NCI-H146 treated with DMSO at 0.1 percent for 48 hours (cell line): Measurements from ENCODE around the gene MPZL3.
A peak's percentile ranks its signal among the peaks of the same experiment; 100 is the strongest.

Experiments
- DNase-seq: peaks from one replicate; lab custom pipeline; 2025; ENCODE audit not compliant: unreplicated experiment; lab: John Stamatoyannopoulos, UW

MPZL3 gene

DNA sequence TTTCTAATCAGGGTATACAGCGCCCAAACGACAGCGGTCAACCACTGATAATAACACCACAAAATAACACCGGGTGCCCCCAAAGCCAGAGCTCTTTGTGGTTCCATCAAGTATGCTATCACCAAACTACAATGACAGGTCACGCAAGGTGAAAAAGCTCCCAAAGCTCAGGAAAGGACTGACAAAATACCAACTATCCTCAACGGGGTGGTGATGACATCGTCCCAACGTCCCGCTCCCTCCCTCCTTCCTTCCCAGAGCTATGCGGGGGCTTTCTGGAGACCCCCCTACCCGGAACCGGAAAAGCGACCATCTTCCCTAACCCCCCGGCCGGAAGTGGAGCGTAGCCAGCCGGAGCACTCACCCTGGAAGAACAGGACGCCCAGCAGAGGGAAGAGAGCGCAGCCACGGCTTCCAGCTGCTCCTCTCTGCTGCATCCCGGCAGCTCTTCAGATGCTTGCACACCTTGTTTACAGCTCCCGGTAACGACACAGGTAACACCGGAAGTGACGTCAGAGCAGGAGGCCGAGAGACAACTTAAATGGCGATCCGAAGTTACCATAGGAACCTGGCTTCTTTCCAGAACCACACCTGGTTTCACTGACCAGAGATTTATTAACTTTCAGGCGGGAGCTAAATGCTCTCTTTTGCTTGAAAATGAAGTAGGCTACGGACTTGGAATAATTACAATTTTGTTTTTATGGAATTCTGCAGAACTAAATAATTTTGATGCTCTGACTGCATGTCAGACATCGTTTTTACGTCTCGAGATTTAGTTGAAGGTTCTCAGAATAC, at the start of gene MPZL3:
Gene MPZL3 (minus strand): TSS at position 508 of the 795 bp plus-strand sequence. CDS start 71 bp downstream, at position 437.
- DNase-seq = peak; percentile 91

GRCh38 chr11:118301600-118302195, 49.5 kb upstream of the MPZL3 start:
- no peak for DNase-seq

GRCh38 chr11:118295815-118296454, 43.8 kb upstream of the MPZL3 start:
- DNase-seq = no peak

- DNase-seq = no peak
Observed at GRCh38 chr11:118295199-118295598, 43.0 kb upstream of the MPZL3 start.

GRCh38 chr11:118294053-118294452, 41.9 kb upstream of the MPZL3 start:
- no peak for DNase-seq

- DNase-seq = no peak
Observed at GRCh38 chr11:118291477-118292135, 39.4 kb upstream of the MPZL3 start.

GRCh38 chr11:118290923-118291322, 38.8 kb upstream of the MPZL3 start:
- no peak for DNase-seq

DNA sequence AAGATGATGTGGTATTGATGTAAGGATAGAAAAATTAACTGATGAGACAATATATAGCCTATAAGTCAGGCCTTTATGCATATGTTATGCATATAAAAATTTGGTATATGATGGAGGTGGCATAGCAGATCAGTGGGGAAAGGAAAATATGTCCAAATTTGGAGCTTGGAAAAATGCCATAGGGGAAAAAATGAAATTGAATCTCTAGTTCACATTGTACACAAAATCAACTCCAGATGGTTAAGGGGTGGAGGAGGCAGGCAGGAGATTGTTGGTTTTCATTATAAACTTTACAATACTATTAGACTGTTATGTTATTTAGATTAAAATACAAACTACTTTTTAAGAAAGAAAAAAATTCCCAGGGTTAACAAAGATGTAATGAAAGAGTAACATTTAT, 37.2 kb upstream of the MPZL3 start:
- DNase-seq = no peak

DNA sequence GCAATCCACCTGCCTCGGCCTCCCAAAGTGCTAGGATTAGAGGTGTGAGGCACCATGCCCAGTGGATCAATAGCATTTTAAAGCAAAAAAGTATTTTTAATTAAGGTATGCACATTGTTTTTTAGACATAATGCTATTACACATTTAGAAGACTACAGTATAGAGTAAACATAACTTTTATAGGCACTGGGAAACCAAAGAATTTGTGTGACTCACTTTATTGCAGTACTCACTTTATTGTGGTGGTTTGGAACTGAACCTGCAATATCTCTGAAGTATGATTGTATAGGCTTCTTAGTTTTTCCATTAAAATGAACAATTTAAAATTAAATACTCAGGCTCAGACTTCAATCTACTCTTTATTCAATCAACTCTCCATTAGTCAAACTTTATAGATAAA, 34.8 kb upstream of the MPZL3 start:
- DNase-seq = no peak

DNA sequence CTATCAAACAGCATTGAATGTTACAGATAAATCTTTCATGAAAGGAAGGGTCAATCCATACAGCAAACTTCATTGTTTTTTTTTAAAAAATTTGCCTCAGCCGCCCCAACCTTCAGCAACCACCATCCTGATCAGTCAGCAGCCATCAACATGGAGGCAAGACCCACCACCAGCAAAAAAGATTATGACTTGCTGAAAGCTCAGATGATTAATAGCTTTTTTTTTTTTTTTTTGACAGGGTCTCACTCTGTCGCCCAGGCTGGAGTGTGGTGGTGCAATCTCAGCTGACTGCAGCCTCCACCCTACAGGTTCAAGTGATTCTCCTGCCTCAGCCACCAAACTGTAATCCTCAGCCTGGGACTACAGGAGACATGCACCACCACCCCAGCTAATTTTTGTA, 34.4 kb upstream of the MPZL3 start:
- no peak for DNase-seq

- DNase-seq = no peak
Observed at GRCh38 chr11:118283756-118284350, 31.7 kb upstream of the MPZL3 start.

GRCh38 chr11:118283037-118283636, 31.0 kb upstream of the MPZL3 start:
- no peak for DNase-seq

DNA sequence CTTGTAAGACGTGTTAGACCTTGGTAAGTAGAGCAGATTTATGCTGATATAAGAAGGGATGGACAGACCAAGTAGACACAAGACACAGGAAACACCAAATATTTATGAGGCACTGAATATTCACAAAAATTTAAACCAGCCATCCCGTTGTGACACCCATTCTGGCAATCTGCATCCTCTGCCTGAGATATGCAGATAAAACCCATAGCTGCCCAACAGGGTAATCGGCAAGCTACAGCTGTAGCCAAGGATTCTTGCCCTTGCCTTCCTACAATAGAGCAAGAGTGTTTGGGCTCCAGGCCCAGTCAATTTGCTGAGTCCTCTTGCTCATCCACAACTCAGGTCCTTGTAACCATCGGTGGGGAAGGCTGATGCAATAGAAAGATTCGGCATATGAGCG, 30.4 kb upstream of the MPZL3 start:
- DNase-seq = no peak

DNA sequence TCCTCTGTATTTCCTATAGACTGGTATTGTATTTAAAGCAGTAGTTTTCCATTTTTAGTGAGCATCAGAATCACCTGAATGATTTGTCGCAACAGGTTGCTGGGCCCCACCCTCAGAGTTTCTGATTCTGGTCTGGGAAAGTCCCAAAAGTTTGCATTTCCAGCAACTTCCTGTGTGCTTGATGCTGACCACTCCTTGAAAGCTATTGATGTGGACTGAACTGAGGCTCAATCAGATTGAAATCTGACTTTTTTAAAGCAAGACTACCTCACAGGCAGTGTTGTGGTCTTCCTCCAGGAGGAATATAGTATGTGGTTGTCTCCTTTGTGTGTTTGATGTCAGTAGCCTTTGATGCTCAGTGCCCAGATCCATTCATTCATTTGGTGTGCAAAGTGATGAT, 29.1 kb upstream of the MPZL3 start:
- DNase-seq = no peak

DNA sequence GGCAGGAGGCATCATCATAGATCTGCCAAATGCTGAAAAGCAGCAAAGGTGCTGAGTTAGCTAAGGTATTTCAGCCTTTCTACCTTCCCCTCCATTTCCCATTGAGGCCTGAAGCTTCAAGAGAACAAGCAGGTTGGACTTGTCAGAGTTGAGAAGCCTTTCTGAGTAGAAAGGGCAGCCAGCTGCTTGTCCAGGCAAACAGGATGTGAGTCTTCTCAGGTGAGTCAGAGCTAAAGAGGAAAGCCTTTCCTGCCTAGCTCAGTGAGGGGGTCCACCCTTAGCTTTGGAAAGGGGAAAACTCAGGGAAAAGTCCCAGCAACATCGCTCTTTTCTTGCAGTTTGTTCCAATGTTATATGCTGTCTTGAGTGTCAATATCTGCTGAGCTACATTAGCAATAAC, 25.1 kb upstream of the MPZL3 start:
- DNase-seq = no peak

DNA sequence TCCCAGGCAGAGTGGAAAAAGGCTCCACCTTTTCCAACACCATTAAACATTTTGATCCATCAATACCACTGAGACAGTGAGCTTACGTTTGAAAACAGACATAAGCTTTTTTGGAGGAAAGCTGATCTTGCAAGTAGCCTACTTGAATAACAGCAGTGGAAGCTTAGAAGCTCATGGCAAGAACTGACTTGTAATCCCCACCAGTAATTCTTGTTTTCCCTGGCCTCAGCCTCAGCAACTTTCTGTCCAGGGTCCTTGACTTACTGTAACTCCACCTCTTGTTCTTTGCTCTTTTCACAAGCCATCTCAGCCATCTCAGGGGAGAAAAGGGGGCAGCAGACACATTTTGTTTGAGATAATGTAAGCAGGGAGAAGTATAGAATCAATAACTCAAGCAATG, 24.3 kb upstream of the MPZL3 start:
- DNase-seq = no peak

- DNase-seq = no peak
Observed at GRCh38 chr11:118275176-118275575, 23.0 kb upstream of the MPZL3 start.

GRCh38 chr11:118274186-118274585, 22.0 kb upstream of the MPZL3 start:
- no peak for DNase-seq

- DNase-seq = no peak
Observed at GRCh38 chr11:118272001-118272400, 19.8 kb upstream of the MPZL3 start.

DNA sequence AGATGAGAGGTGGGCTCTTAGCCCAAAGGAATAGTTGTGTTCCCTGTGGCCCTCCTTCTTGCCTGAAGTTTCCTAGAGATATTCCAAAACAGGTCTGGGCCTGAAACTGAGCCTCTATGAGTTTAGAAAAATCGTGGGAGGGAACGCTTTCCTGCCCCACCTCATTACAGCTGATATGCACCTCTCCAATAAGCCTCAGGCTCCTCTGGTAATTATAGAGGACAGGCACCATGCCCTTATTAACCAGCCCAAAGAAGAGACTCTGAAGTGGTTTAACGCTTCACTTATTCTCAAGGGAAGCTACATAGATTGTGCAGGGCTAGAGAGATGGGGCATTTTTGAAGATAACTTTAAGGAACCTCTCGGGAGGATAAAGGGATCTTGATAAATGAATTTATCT, 15.3 kb upstream of the MPZL3 start:
- DNase-seq = no peak

GRCh38 chr11:118265954-118266353, 13.8 kb upstream of the MPZL3 start:
- DNase-seq = no peak
